ENCODE measurements around the gene TMIGD3. TPM values are rescaled to one million over a fixed set of nuclear protein-coding genes. Genes with fewer than 3 reads are reported as not detected.

TMIGD3 gene
- polyA plus RNA-seq, 1 donor (not counting 4 experiments of a cell fraction or from before 2014, with no cell fraction given), result not detected

- no peaks in the 10 kb centered on the region for H3K9me1 ChIP-seq (ENCODE audit: control insufficient read depth, extremely low read depth, insufficient read depth, low read length)
- no peak overlapping the region for H3K9ac ChIP-seq (ENCODE audit: control insufficient read depth, extremely low read depth, insufficient read depth, low read length)
- H3K36me3 ChIP-seq (ENCODE audit: control insufficient read depth in 2 of 2, extremely low read depth in 1 of 2, insufficient read depth in 2 of 2, low read length in 2 of 2), result no peaks in the 10 kb centered on the region
- FAIRE-seq, result no peak
- H3K79me2 ChIP-seq (ENCODE audit: control insufficient read depth, insufficient read depth, low read length), result no peaks in the 10 kb centered on the region
- H3K27ac ChIP-seq (ENCODE audit: control insufficient read depth, insufficient read depth, low read length), result no peak overlapping the region
- H3K4me3 ChIP-seq (ENCODE audit: control insufficient read depth in 2 of 3, extremely low read depth in 1 of 3, insufficient read depth in 2 of 3, low read depth in 1 of 3, low read length in 3 of 3), result no peak overlapping the region
- no peak for TF ChIP-seq EZH2 (IDR thresholded peaks at IDR 0.05; ENCODE audit: low read length)
- dilution Hi-C loops (cut with MboI; ENCODE audit: extremely low pct_ligation_motif_present, low sequenced_read_pairs), result no loop called here
- no peaks in the 10 kb centered on the region for H3K4me1 ChIP-seq (ENCODE audit: control insufficient read depth, extremely low read depth, insufficient read depth, low read length)
- no peak for DNase-seq (ENCODE audit: low read depth, low spot score)
- no peaks in the 10 kb centered on the region for H3K9me3 ChIP-seq (ENCODE audit: control insufficient read depth, low read depth, low read length)
- no peak overlapping the region for H3K4me2 ChIP-seq (ENCODE audit: control insufficient read depth, extremely low read depth, insufficient read depth, low read depth, low read length)
- H3K27me3 ChIP-seq (ENCODE audit: control insufficient read depth, extremely low read depth, insufficient read depth, low read length), result peaks cover 6% of the 10 kb centered on the region
- no peaks in the 10 kb centered on the region for H4K20me1 ChIP-seq (ENCODE audit: control insufficient read depth, extremely low read depth, insufficient read depth, low read length)
- H2AFZ ChIP-seq (ENCODE audit: control insufficient read depth, low read length), result no peak overlapping the region
Observed at GRCh38 chr1:111491070-111491469, 12.4 kb downstream of the TMIGD3 start.

GRCh38 chr1:111490220-111490619, 13.2 kb downstream of the TMIGD3 start:
- no peak overlapping the region for H3K4me2 ChIP-seq (ENCODE audit: control insufficient read depth, extremely low read depth, insufficient read depth, low read depth, low read length)
- no peaks in the 10 kb centered on the region for H3K9me3 ChIP-seq (ENCODE audit: control insufficient read depth, low read depth, low read length)
- H3K79me2 ChIP-seq (ENCODE audit: control insufficient read depth, insufficient read depth, low read length), result no peaks in the 10 kb centered on the region
- H3K9ac ChIP-seq (ENCODE audit: control insufficient read depth, extremely low read depth, insufficient read depth, low read length), result no peak overlapping the region
- H4K20me1 ChIP-seq (ENCODE audit: control insufficient read depth, extremely low read depth, insufficient read depth, low read length), result no peaks in the 10 kb centered on the region
- peaks cover 6% of the 10 kb centered on the region for H3K27me3 ChIP-seq (ENCODE audit: control insufficient read depth, extremely low read depth, insufficient read depth, low read length)
- H3K9me1 ChIP-seq (ENCODE audit: control insufficient read depth, extremely low read depth, insufficient read depth, low read length), result no peaks in the 10 kb centered on the region
- H3K4me1 ChIP-seq (ENCODE audit: control insufficient read depth, extremely low read depth, insufficient read depth, low read length), result no peaks in the 10 kb centered on the region
- dilution Hi-C loops (cut with MboI; ENCODE audit: extremely low pct_ligation_motif_present, low sequenced_read_pairs), result no loop called here
- no peak overlapping the region for H3K4me3 ChIP-seq (ENCODE audit: control insufficient read depth in 2 of 3, extremely low read depth in 1 of 3, insufficient read depth in 2 of 3, low read depth in 1 of 3, low read length in 3 of 3)
- no peaks in the 10 kb centered on the region for H3K36me3 ChIP-seq (ENCODE audit: control insufficient read depth in 2 of 2, extremely low read depth in 1 of 2, insufficient read depth in 2 of 2, low read length in 2 of 2)
- H2AFZ ChIP-seq (ENCODE audit: control insufficient read depth, low read length), result no peak overlapping the region
- no peak overlapping the region for H3K27ac ChIP-seq (ENCODE audit: control insufficient read depth, insufficient read depth, low read length)
- DNase-seq (ENCODE audit: low read depth, low spot score) (no peak), FAIRE-seq (no peak)
- TF ChIP-seq CTCF (optimal IDR thresholded peaks at IDR 0.05 in 1 of 3, IDR thresholded peaks at IDR 0.05 in 1 of 3, conservative IDR thresholded peaks at IDR 0.05 in 1 of 3; ENCODE audit: extremely low read depth in 1 of 3, insufficient read depth in 2 of 3, low read length in 3 of 3), result no peak
- no peak for TF ChIP-seq EZH2 (IDR thresholded peaks at IDR 0.05; ENCODE audit: low read length)

GRCh38 chr1:111489604-111490003, 13.8 kb downstream of the TMIGD3 start:
- FAIRE-seq, result no peak
- no peak for DNase-seq (ENCODE audit: low read depth, low spot score)
- no peak overlapping the region for H3K4me3 ChIP-seq (ENCODE audit: control insufficient read depth in 2 of 3, extremely low read depth in 1 of 3, insufficient read depth in 2 of 3, low read depth in 1 of 3, low read length in 3 of 3)
- no peaks in the 10 kb centered on the region for H3K4me1 ChIP-seq (ENCODE audit: control insufficient read depth, extremely low read depth, insufficient read depth, low read length)
- dilution Hi-C loops (cut with MboI; ENCODE audit: extremely low pct_ligation_motif_present, low sequenced_read_pairs), result no loop called here
- no peak overlapping the region for H2AFZ ChIP-seq (ENCODE audit: control insufficient read depth, low read length)
- H3K79me2 ChIP-seq (ENCODE audit: control insufficient read depth, insufficient read depth, low read length), result no peaks in the 10 kb centered on the region
- TF ChIP-seq EZH2 (IDR thresholded peaks at IDR 0.05; ENCODE audit: low read length) (no peak), CTCF (optimal IDR thresholded peaks at IDR 0.05 in 1 of 3, IDR thresholded peaks at IDR 0.05 in 1 of 3, conservative IDR thresholded peaks at IDR 0.05 in 1 of 3; ENCODE audit: extremely low read depth in 1 of 3, insufficient read depth in 2 of 3, low read length in 3 of 3) (no peak)
- H3K9me3 ChIP-seq (ENCODE audit: control insufficient read depth, low read depth, low read length), result no peaks in the 10 kb centered on the region
- no peak overlapping the region for H3K27ac ChIP-seq (ENCODE audit: control insufficient read depth, insufficient read depth, low read length)
- no peak overlapping the region for H3K9ac ChIP-seq (ENCODE audit: control insufficient read depth, extremely low read depth, insufficient read depth, low read length)
- H4K20me1 ChIP-seq (ENCODE audit: control insufficient read depth, extremely low read depth, insufficient read depth, low read length), result no peaks in the 10 kb centered on the region
- H3K27me3 ChIP-seq (ENCODE audit: control insufficient read depth, extremely low read depth, insufficient read depth, low read length), result peaks cover 6% of the 10 kb centered on the region
- H3K36me3 ChIP-seq (ENCODE audit: control insufficient read depth in 2 of 2, extremely low read depth in 1 of 2, insufficient read depth in 2 of 2, low read length in 2 of 2), result no peaks in the 10 kb centered on the region
- H3K4me2 ChIP-seq (ENCODE audit: control insufficient read depth, extremely low read depth, insufficient read depth, low read depth, low read length), result no peak overlapping the region
- H3K9me1 ChIP-seq (ENCODE audit: control insufficient read depth, extremely low read depth, insufficient read depth, low read length), result no peaks in the 10 kb centered on the region
